Measurements from ENCODE around the gene KCNH1.

GRCh38 chr1:211035821-211036380, 98.0 kb downstream of the KCNH1 start:
- TF ChIP-seq EZH2phosphoT487 (IDR thresholded peaks at IDR 0.05; ENCODE audit: insufficient read depth, low read depth): no peak
- TF ChIP-seq EZH2 (IDR thresholded peaks at IDR 0.05; ENCODE audit: insufficient read depth, poor library complexity, severe bottlenecking): no peak

Data from GM23248 (cell line).